A673 (cell line): Measurements from ENCODE around the gene MDM4. TPM values are rescaled to one million over a fixed set of nuclear protein-coding genes. Genes with fewer than 3 reads are reported as not detected.

Experiments
- BruUV-seq: library from RNA; stranded (reverse); fragments of 400-500 nt; replicated peaks from 2 replicates; lab custom pipeline; 2021; lab: Mats Ljungman, UMichigan
- CTCF ChIA-PET: fragments of 300-600 bp; sonication (Branson Sonifier 250); formaldehyde crosslinking; loops from one replicate; lab custom pipeline; 2022; ENCODE audit warnings: antibody characterized with exemption; lab: Charles Lee
- POLR2A ChIA-PET: fragments of 300-600 bp; sonication (Branson Sonifier 250); formaldehyde crosslinking; loops from one replicate; lab custom pipeline; 2022; ENCODE audit warnings: antibody characterized with exemption; ENCODE audit not compliant: low non-redundant PET; lab: Charles Lee
- DNase-seq: peaks from one replicate; pipeline ENCODE4 v3.0.0-alpha.2; 2015; ENCODE audit warnings: low spot score
- H3K27ac ChIP-seq: fragments of 200-600 bp; sonication (generic); 2 replicates; pipeline ENCODE4 v1.5.1; 2016; ENCODE audit warnings: mixed run types, low read depth, mild to moderate bottlenecking, mixed read lengths, antibody characterized with exemption, low read length; ENCODE audit not compliant: poor library complexity, severe bottlenecking
- H3K27me3 ChIP-seq: fragments of 200-600 bp; sonication (generic); replicated peaks from 2 replicates; pipeline ENCODE4 v1.6.1; 2017; ENCODE audit warnings: mixed run types, low read depth, mild to moderate bottlenecking, mixed read lengths, antibody characterized with exemption, low read length; ENCODE audit not compliant: insufficient read depth, poor library complexity
- H3K36me3 ChIP-seq: fragments of 200-600 bp; sonication (generic); 2 replicates; pipeline ENCODE4 v1.6.1; 2016; ENCODE audit warnings: mixed run types, mild to moderate bottlenecking, mixed read lengths, antibody characterized with exemption, low read length; ENCODE audit not compliant: insufficient read depth, poor library complexity, severe bottlenecking
- H3K4me1 ChIP-seq: fragments of 200-600 bp; sonication (generic); 2 replicates; pipeline ENCODE4 v1.6.1; 2017; ENCODE audit warnings: mixed run types, mild to moderate bottlenecking, mixed read lengths, antibody characterized with exemption, low read length; ENCODE audit not compliant: insufficient read depth, poor library complexity, severe bottlenecking
- H3K4me3 ChIP-seq: fragments of 200-600 bp; sonication (generic); 2 replicates; pipeline ENCODE4 v1.5.1; 2016; ENCODE audit warnings: low read depth, mixed run types, mild to moderate bottlenecking, mixed read lengths, low read length; ENCODE audit not compliant: poor library complexity, severe bottlenecking
- H3K9me3 ChIP-seq: fragments of 200-600 bp; sonication (generic); 2 replicates; pipeline ENCODE4 v1.6.1; 2016; ENCODE audit warnings: mixed run types, low read depth, mild to moderate bottlenecking, mixed read lengths, antibody characterized with exemption, low read length; ENCODE audit not compliant: poor library complexity, severe bottlenecking
- CTCF ChIP-seq: fragments of 300-800, 200-600 bp; sonication (generic); conservative IDR thresholded peaks from 2 replicates; pipeline ENCODE4 v1.5.1; 2017; ENCODE audit warnings: low read depth, mild to moderate bottlenecking, antibody characterized with exemption, low read length, moderate library complexity, mixed read lengths
- EZH2 ChIP-seq: fragments of 200-600 bp; sonication (generic); IDR thresholded peaks from 2 replicates; pipeline ENCODE4 v1.6.1; 2017; ENCODE audit warnings: borderline replicate concordance, low read depth, mild to moderate bottlenecking, mixed read lengths, antibody characterized with exemption, low read length; ENCODE audit not compliant: poor library complexity, severe bottlenecking
- intact Hi-C: fragments of 100-400 bp; cut with micrococcal nuclease; formaldehyde crosslinking; loops from one replicate; pipeline ENCODE4 v1.10.0; 2022; ENCODE audit not compliant: unreplicated experiment
- total RNA-seq: library from RNA; stranded (reverse); gene quantifications from 2 replicates; pipeline ENCODE4 v1.2.3, GENCODE V29; 2021

MDM4 gene
- total RNA-seq, 1 experiment from 2014 or later, result 71.3 TPM

- ChIA-PET POLR2A (no interaction called here), CTCF (interaction anchor here (5.3 kb wide), 1 partner anchor 55 kb away, joined by 71 read pairs; no protein-coding TSS in a partner anchor)
- intact Hi-C loops, result loop anchor here (5.0 kb wide), 1 partner anchor 290 kb away; the partner anchor contains the start of gene GOLT1A
- Histone ChIP-seq H3K4me1 (peaks cover 24% of the 10 kb centered on the region), H3K9me3 (no peaks in the 10 kb centered on the region), H3K4me3 (no peak overlapping the region), H3K27me3 (no peaks in the 10 kb centered on the region), H3K27ac (no peak overlapping the region), H3K36me3 (no peaks in the 10 kb centered on the region)
- DNase-seq, result no peak
- BruUV-seq, result no TSS peak
- TF ChIP-seq EZH2 (no peak), CTCF (no peak)
Measured at GRCh38 chr1:204502241-204502640, 14.0 kb upstream of the MDM4 start.

- no TSS peak for BruUV-seq
- TF ChIP-seq EZH2 (no peak), CTCF (peak; percentile 82)
- Histone ChIP-seq H3K4me3 (no peak overlapping the region), H3K36me3 (no peaks in the 10 kb centered on the region), H3K27ac (peak overlapping the region; percentile 57), H3K9me3 (no peaks in the 10 kb centered on the region), H3K4me1 (peaks cover 24% of the 10 kb centered on the region), H3K27me3 (no peaks in the 10 kb centered on the region)
- ChIA-PET CTCF (interaction anchor here (0.5 to 5.3 kb wide), 15 partner anchors 10 to 289 kb away, joined by 3 to 71 read pairs (median 4); partner anchors contain the start of genes MDM4 and PIK3C2B), POLR2A (interaction anchor here (0.7 kb wide), 1 partner anchor 58 kb away, joined by 3 read pairs; no protein-coding TSS in a partner anchor)
- intact Hi-C loops, result loop anchor here (1.0 to 5.0 kb wide), 3 partner anchors 57 to 291 kb away; partner anchors contain the start of gene GOLT1A
- DNase-seq, result peak; percentile 90
Measured at GRCh38 chr1:204503122-204503912, 12.9 kb upstream of the MDM4 start.

GRCh38 chr1:204503913-204504519 is 12.2 kb upstream of the MDM4 start:
- TF ChIP-seq EZH2 (no peak), CTCF (no peak)
- POLR2A ChIA-PET, result interaction anchor here (0.6 kb wide), 1 partner anchor 12 kb away, joined by 3 read pairs; no protein-coding TSS in a partner anchor
- no peaks in the 10 kb centered on the region for H3K36me3 ChIP-seq
- no peaks in the 10 kb centered on the region for H3K27me3 ChIP-seq
- no peak overlapping the region for H3K4me3 ChIP-seq
- no TSS peak for BruUV-seq
- DNase-seq, result peak; percentile 30
- no peaks in the 10 kb centered on the region for H3K9me3 ChIP-seq
- CTCF ChIA-PET, result interaction anchor here (0.9 to 5.3 kb wide), 6 partner anchors 10 to 105 kb away, joined by 3 to 71 read pairs (median 10); partner anchors contain the start of genes MDM4 and PIK3C2B
- intact Hi-C loops, result loop anchor here (1.0 to 5.0 kb wide), 3 partner anchors 58 to 292 kb away; partner anchors contain the start of gene GOLT1A
- H3K4me1 ChIP-seq, result peaks cover 24% of the 10 kb centered on the region
- H3K27ac ChIP-seq, result peak overlapping the region; percentile 57
